Omental fat pad (tissue), 4 donors: ENCODE measurements around the gene NR4A2. TPM values are rescaled to one million over a fixed set of nuclear protein-coding genes. Genes with fewer than 3 reads are reported as not detected.
"Not testable (repeated sequence)": the region's sequence is repeated elsewhere in the genome, so short reads cannot be mapped to it uniquely, and the experiment has no call there.

ENCODE experiments used
- ATAC-seq: fragments of 150-250 bp; one replicate; pipeline ENCODE4 v1.9.1; 2016; ENCODE audit warnings: mild to moderate bottlenecking, moderate library complexity; ENCODE audit not compliant: low FRiP score
- DNase-seq: peaks from one replicate; pipeline ENCODE4 v3.0.0-alpha.2; 2019; ENCODE audit warnings: low spot score
- total RNA-seq, 4 donors: library from RNA; depleted of rRNA; stranded (reverse); fragments of >200 nt; gene quantifications; one replicate each; pipeline ENCODE4 v1.1.0, GENCODE V29; 2016
- TF ChIP-seq, protein P1 (sequence below), 3 donors: fragments of 450-650 bp; IDR thresholded peaks; one replicate each; pipeline ENCODE4 v1.5.1; 2016 to 2017; ENCODE audit warnings: antibody characterized with exemption in 3 of 3, mild to moderate bottlenecking in 3 of 3, moderate library complexity in 2 of 3

The NR4A2 gene
- total RNA-seq, 4 donors from 2014 or later: 6.0 to 178 (median 13.6) TPM

DNA sequence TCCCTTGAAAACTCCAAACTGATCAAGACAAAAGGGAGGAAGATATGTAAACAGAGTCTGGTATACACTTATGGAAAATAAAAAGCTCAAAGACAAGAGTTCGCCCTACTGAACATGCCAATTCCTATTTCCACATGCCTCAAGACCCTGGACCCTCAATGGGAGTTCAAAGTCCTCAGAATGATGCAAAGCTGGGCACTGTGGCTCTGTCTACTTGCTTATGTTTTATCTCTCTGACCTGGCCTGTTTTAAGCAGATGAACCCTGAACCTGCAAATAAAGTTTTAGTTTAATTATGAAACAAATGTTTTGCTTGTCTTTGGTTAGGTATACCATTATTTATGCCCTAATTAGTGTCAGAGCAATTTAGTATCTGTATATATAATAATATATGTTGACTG, 22.6 kb downstream of the NR4A2 start:
- ATAC-seq (no peak), DNase-seq (no peak)
- TF ChIP-seq, protein P1, sequence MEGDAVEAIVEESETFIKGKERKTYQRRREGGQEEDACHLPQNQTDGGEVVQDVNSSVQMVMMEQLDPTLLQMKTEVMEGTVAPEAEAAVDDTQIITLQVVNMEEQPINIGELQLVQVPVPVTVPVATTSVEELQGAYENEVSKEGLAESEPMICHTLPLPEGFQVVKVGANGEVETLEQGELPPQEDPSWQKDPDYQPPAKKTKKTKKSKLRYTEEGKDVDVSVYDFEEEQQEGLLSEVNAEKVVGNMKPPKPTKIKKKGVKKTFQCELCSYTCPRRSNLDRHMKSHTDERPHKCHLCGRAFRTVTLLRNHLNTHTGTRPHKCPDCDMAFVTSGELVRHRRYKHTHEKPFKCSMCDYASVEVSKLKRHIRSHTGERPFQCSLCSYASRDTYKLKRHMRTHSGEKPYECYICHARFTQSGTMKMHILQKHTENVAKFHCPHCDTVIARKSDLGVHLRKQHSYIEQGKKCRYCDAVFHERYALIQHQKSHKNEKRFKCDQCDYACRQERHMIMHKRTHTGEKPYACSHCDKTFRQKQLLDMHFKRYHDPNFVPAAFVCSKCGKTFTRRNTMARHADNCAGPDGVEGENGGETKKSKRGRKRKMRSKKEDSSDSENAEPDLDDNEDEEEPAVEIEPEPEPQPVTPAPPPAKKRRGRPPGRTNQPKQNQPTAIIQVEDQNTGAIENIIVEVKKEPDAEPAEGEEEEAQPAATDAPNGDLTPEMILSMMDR (IDR thresholded peaks at IDR 0.05): no peak

DNA sequence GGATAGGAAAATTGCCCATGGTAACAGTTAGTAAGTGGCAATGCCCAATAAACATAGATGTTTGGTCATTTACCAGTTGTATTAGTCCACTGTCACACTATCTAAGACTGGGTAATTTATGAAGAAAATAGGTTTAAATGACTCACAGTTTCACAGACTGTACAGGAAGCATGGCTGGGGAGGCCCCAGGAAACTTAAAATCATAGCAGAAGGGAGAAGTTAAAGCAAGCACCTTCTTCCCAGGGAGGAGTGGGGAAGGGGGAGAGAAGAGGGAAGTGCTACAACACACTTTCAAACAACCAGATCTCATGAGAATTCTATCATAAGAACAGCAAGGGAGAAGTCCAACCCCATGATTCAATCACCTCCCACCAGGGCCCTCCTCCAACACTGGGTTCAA, 23.4 kb downstream of the NR4A2 start:
- TF ChIP-seq, protein P1 (IDR thresholded peaks at IDR 0.05): no peak
- ATAC-seq (no peak), DNase-seq (no peak)

DNA sequence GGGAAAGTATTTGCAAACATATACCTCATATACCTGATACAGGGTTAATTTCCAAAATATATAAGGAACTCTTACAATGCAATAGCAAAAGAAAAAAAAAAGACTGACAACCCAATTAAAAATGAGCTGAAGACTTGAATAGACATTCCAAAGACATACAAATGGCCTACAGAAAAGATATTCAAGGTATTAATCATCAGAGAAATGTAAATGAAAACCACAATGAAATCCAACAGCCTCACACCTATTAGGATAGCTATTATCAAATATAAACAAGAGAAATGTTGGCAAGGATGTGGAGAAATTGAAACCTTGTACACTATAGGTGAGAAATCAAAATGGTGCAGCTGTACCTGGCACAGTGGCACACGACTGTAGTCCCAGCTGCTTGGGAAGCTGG, 25.7 kb downstream of the NR4A2 start:
- TF ChIP-seq, protein P1 (IDR thresholded peaks at IDR 0.05): no peak

DNA sequence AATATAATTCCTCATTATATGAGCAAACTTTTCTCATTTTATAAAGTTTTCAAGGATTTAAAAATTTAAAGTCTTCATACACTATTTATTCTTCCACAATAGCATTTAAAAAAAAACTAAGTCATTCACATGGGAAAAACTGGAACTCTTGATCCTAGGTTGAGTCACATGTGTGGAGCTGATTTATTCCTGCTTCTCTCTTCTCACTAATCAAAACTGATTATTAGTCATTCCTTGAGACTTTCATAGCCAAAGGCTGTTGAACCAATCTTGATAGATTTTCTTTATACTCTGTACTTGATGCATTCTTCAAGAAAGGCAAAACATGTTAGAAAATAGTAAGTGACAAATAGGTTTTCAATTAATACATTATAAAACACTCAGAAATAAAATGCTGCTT, 27.4 kb downstream of the NR4A2 start:
- TF ChIP-seq, protein P1 (IDR thresholded peaks at IDR 0.05): no peak
- DNase-seq: no peak
- ATAC-seq: no peak

More for the DNA sequence above, 25.7 kb downstream of the NR4A2 start:
- no peak for ATAC-seq
- no peak for DNase-seq

DNA sequence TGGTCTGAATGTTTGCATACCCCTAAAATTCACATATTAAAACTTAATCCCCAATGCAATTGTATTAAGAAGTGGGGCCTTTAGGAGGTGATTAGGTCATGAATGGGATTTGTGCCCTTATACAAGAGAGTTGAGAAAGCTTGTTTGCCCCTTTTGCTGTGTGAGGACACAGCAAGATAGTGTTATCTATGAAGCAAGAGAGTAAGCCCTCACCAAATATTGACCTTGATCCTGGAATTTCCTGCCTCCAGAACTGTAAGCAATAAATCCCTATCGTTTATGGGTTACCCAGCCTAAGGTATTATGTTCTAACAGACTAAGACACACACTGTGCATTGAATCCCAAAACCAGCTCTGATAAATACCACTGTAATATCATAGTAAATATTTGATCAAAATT, 32.2 kb downstream of the NR4A2 start:
- DNase-seq (no peak), ATAC-seq (no peak)
- TF ChIP-seq, protein P1 (IDR thresholded peaks at IDR 0.05): no peak

DNA sequence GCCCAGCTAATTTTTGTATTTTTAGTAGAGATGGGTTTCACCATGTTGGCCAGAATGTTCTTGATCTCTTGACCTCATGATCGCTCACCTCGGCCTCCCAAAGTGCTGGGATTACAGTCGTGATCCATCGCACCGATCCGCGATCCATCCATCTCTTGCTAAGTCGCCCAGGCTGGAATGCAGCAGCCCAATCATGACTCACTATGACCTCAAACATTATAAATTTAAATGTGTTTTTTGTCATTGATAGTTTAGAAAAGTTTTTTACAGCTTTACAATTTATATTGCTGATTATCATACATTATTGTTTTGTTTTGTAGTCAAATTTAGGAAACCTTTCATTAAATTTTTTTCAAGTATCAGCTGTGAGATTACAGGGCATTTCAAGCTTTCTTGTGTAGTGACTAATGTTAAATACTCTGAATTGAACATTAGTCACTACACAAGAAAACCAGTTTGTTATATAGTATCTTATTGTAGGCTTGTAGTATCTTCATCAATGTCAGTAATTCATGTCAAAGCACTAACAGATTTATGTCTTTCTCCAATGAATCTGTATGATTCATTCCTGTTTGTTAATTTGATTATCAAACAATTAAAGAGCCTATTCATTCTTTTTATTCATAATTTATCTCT, 37.5 kb downstream of the NR4A2 start:
- no peak for DNase-seq
- no peak for ATAC-seq
- TF ChIP-seq, protein P1 (IDR thresholded peaks at IDR 0.05): no peak

DNA sequence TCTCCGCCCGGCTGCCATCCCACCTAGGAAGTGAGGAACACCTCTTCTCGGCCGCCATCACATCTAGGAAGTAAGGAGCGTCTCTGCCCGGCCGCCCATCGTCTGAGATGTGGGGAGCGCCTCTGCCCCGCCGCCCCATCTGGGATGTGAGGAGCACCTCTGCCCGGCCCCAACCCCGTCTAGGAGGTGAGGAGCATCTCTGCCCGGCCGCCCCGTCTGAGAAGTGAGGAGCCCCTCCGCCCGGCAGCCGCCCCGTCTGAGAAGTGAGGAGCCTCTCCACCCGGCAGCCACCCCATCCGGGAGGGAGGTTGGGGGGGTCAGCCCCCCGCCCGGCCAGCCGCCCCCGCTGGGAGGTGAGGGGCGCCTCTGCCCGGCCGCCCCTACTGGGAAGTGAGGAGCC, 39.1 kb downstream of the NR4A2 start:
- ATAC-seq, DNase-seq: not testable (repeated sequence)
